Left hindlimb (tissue), 1 donor: Measurements from ENCODE around the gene ANKRD18B.
"Not testable (repeated sequence)": the region's sequence is repeated elsewhere in the genome, so short reads cannot be mapped to it uniquely, and the experiment has no call there.

Experiments
- DNase-seq: peaks from one replicate; pipeline ENCODE4 v3.0.0-alpha.2; 2018

ANKRD18B gene

DNA sequence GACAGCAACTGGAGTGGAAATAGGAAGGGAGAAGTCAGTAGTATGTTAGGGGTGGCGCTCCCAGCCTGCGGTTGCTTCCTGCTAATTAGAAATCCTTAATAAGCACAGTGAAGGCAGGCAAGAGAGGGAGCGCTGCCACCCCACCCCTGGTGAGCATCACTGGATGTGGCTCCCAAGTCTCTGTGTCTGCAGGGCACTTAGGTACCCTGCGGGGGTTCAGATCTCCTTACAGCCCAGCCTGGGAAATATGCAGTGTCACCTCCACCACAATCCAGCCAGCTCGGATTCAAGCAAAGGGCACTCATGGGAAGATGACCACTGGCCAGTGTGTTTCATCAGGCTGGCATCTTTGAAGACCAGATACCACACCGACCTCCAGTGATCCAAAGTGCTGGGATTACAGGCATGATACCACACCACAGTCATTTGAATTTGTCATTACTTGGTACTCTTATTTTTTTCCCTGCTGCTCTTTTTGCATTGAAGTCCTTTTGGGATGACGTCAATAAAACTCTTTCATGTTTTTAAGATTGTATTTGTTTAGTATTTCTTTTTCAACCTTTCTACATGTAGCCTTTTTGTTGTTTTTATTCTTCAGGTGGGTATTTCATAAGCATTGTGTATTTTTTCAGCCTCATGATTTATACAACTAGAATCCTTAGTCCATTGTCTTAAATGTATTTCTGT is 90.1 kb downstream of the ANKRD18B start:
- DNase-seq: no peak

GRCh38 chr9:33618370-33618769 is 94.3 kb downstream of the ANKRD18B start:
- DNase-seq: not testable (repeated sequence)

DNA sequence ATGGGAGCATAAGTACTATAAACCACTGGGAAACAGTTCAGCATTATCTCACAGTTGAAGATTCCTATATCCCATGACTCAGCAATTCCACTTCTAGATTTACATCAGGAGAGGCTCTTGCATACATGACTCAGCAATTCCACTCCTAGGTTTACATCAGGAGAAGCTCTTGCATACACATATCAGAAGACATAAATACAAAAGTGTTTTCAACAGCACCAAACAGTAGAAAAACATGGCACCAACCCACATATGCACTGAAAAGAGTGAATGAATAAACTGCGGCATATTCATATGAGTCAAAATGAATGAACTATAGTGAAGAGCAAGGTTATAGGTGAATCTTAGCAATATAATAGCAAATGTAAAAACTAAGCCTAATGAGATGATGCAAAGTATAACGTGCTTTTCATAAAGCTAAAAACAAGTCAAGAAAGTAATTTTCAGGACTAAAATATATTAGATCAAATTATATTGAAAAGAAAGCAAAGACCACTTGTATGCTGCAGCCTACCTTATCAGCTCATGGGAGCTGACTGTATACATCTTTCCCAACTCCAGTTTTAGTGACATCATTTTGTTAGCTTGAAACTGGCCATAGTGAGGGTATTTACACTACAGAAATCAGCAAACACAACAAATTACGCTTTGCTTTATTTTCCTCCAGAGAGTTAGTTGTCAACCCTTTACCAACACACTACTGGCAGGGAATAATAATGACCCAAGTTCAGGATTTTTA is 95.8 kb downstream of the ANKRD18B start:
- no peak for DNase-seq

DNA sequence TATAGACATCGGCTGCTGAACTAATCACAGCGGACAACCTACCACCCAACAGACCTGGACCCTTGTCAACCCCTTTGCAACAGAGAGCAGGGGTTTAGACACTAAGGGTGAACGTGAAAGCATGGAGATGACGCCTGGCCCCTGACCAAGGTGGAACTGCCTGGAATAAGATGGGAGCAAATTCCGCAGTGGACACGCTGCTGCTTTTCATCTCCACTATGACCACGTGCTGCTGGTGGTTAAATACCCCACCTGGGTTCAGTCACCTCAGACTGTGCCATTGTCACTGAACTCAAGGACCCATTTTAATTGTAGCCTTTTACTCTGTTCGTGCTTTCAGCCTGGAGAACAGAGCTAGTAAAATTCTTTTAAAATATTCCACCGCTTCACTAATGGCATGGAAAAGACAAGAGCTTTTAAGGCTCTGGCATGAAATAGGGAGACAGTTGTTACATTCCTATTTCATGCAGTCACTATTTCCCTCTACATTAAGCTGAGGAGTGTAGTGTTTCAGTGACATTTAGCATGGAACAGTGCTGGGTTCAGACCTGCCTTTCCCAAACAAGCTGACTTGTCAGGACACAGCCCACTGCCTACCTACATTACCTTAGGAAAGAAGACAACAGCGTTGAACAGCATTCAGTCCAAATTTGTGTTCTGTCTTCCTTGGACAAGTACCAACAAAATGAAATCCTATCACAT is 96.8 kb downstream of the ANKRD18B start:
- no peak for DNase-seq
